ENCODE results near the gene TSPAN18.

TSPAN18 gene

GRCh38 chr11:44831605-44832394 lies 105.0 kb downstream of the TSPAN18 start:
- Histone ChIP-seq H3K4me1 (ENCODE audit: insufficient read depth, low read length, severe bottlenecking) (no peaks in the 10 kb centered on the region), H3K27ac (ENCODE audit: low read depth, low read length, poor library complexity, severe bottlenecking) (no peak overlapping the region), H3K79me2 (ENCODE audit: insufficient read depth, low read length) (no peaks in the 10 kb centered on the region), H3F3A (ENCODE audit: insufficient read depth, low read length) (no peaks in the 10 kb centered on the region), H4K20me1 (ENCODE audit: insufficient read depth, low read length) (no peaks in the 10 kb centered on the region), H3K4me3 (ENCODE audit: low read depth, low read length, poor library complexity, severe bottlenecking) (no peak overlapping the region), H3K4me2 (ENCODE audit: low read length) (no peak overlapping the region), H3K27me3 (ENCODE audit: insufficient read depth, low read length) (no peaks in the 10 kb centered on the region), H3K36me3 (ENCODE audit: insufficient read depth, low read length) (no peaks in the 10 kb centered on the region), H2AFZ (ENCODE audit: low read length) (no peak overlapping the region), H3K9me3 (ENCODE audit: low read length) (no peaks in the 10 kb centered on the region), H3K9me2 (ENCODE audit: low read depth, low read length) (no peaks in the 10 kb centered on the region), H3K9ac (ENCODE audit: low read length) (no peak overlapping the region)
- TF ChIP-seq CTCF (IDR thresholded peaks at IDR 0.05; ENCODE audit: low read length) (no peak), EZH2 (IDR thresholded peaks at IDR 0.05; ENCODE audit: borderline replicate concordance, low read length) (no peak)

- Histone ChIP-seq H3K36me3 (ENCODE audit: insufficient read depth, low read length) (no peaks in the 10 kb centered on the region), H3K27me3 (ENCODE audit: insufficient read depth, low read length) (no peaks in the 10 kb centered on the region), H3K9ac (ENCODE audit: low read length) (no peak overlapping the region), H3K27ac (ENCODE audit: low read depth, low read length, poor library complexity, severe bottlenecking) (no peak overlapping the region), H2AFZ (ENCODE audit: low read length) (no peak overlapping the region), H3K9me2 (ENCODE audit: low read depth, low read length) (no peaks in the 10 kb centered on the region), H3K4me2 (ENCODE audit: low read length) (no peak overlapping the region), H3K79me2 (ENCODE audit: insufficient read depth, low read length) (no peaks in the 10 kb centered on the region), H3K9me3 (ENCODE audit: low read length) (no peaks in the 10 kb centered on the region), H3F3A (ENCODE audit: insufficient read depth, low read length) (no peaks in the 10 kb centered on the region), H4K20me1 (ENCODE audit: insufficient read depth, low read length) (no peaks in the 10 kb centered on the region), H3K4me3 (ENCODE audit: low read depth, low read length, poor library complexity, severe bottlenecking) (no peak overlapping the region), H3K4me1 (ENCODE audit: insufficient read depth, low read length, severe bottlenecking) (no peaks in the 10 kb centered on the region)
- TF ChIP-seq EZH2 (IDR thresholded peaks at IDR 0.05; ENCODE audit: borderline replicate concordance, low read length): no peak
- no peak for TF ChIP-seq CTCF (IDR thresholded peaks at IDR 0.05; ENCODE audit: low read length)
These were observed 105.7 kb downstream of the TSPAN18 start for GRCh38 chr11:44832452-44832851.

- H3K9me3 ChIP-seq (ENCODE audit: low read length): no peaks in the 10 kb centered on the region
- no peaks in the 10 kb centered on the region for H3K9me2 ChIP-seq (ENCODE audit: low read depth, low read length)
- H3K27ac ChIP-seq (ENCODE audit: low read depth, low read length, poor library complexity, severe bottlenecking): no peak overlapping the region
- TF ChIP-seq CTCF (IDR thresholded peaks at IDR 0.05; ENCODE audit: low read length): no peak
- no peak for TF ChIP-seq EZH2 (IDR thresholded peaks at IDR 0.05; ENCODE audit: borderline replicate concordance, low read length)
- no peaks in the 10 kb centered on the region for H3K4me1 ChIP-seq (ENCODE audit: insufficient read depth, low read length, severe bottlenecking)
- H3K9ac ChIP-seq (ENCODE audit: low read length): no peak overlapping the region
- no peaks in the 10 kb centered on the region for H3K36me3 ChIP-seq (ENCODE audit: insufficient read depth, low read length)
- H3F3A ChIP-seq (ENCODE audit: insufficient read depth, low read length): no peaks in the 10 kb centered on the region
- no peak overlapping the region for H3K4me2 ChIP-seq (ENCODE audit: low read length)
- H2AFZ ChIP-seq (ENCODE audit: low read length): no peak overlapping the region
- no peaks in the 10 kb centered on the region for H3K79me2 ChIP-seq (ENCODE audit: insufficient read depth, low read length)
- H4K20me1 ChIP-seq (ENCODE audit: insufficient read depth, low read length): no peaks in the 10 kb centered on the region
- no peaks in the 10 kb centered on the region for H3K27me3 ChIP-seq (ENCODE audit: insufficient read depth, low read length)
- no peak overlapping the region for H3K4me3 ChIP-seq (ENCODE audit: low read depth, low read length, poor library complexity, severe bottlenecking)
These were observed 106.6 kb downstream of the TSPAN18 start for GRCh38 chr11:44833221-44833876.

Data from OCI-LY1 (cell line).